GM21737 (cell line): ENCODE data around the gene SGMS1.
"Not testable (repeated sequence)": the region's sequence is repeated elsewhere in the genome, so short reads cannot be mapped to it uniquely, and the experiment has no call there.

Source experiments
- ATAC-seq: cut with Tn5 transposase; IDR thresholded peaks from one replicate; pipeline ENCODE4 v1.9.1; 2021; ENCODE audit warnings: mild to moderate bottlenecking, moderate library complexity; ENCODE audit not compliant: unreplicated experiment

Gene SGMS1

DNA sequence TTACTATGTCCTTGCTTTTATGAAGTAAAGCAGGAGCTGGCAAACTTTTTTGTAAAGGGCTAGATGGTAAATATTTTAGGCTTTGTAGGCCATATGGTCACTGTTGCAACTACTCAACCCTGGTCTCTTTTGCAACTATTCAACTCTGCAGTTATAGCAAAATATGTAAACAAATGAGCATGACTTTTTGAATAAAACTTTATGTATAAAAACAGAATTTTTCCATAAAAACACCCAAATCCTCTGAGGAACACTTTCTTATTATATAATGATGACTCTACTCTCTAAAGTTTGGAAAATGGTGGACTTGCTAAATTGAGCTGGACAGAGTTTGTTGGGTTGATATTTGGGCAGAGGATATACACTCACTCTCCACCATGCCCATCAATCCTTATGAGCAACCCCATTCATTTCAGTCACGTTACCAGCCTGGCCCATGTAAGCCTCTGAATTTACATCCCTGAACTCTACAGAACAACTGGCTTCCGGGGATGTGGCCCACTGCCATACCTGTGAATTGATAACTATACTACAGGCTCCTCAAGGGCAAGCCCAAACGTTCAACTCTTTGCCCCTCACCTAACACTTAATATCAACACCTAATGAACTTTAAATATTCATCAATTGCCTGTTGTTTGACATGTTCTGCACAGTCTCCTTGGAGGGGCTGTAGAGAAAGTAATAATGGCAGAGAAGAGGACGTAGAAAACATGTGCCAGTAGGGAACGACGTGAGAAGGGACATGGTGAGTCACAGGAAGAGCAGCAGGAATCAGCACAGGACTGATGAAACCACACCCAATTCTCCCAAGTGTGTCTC, 37.6 kb downstream of the SGMS1 start:
- no peak for ATAC-seq

DNA sequence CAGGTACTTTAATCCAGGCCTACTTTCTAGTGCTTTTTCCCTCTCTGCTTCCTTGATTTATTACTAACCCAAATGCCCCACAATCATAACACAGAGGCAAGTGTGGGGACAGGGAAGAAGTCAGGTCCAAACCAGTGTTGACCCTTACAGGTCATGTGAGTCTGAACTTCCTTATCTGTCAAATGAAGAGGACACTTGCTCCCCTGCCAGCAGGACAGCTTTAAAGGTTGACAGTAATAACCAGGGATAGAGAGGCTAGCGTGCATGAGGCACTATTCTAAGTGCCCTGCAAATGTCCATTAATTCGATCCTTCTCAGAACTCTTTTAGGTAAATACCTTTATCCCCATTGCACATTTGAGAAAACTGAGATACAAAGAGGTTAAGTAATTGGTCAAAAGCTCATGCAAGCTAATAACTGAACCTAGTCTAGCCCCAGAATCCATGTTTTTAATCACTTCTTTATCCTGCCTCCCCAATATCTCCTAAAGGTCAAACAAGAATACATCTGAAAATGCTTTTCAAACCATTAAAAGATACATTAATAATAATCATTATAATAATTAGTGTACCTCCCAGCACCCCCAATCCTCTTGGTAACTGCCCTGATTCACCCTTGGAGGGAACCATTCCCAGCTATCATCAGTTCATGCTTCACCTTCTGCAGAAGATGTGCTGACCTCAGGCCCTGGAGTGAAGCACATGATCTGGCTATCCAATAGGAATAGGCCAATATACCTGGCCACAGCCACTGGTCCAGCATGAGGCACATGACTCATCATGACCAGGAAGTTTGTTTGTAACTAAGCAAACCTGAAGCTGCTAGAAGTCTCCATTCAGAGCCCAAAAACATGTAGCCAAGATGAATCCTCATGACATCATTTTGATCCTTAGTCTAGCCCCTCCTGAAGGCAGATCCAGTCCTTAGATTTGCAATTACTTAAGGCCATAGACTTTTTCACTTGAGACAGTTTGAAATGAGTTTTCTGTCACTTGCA, 40.7 kb downstream of the SGMS1 start:
- ATAC-seq: no peak

DNA sequence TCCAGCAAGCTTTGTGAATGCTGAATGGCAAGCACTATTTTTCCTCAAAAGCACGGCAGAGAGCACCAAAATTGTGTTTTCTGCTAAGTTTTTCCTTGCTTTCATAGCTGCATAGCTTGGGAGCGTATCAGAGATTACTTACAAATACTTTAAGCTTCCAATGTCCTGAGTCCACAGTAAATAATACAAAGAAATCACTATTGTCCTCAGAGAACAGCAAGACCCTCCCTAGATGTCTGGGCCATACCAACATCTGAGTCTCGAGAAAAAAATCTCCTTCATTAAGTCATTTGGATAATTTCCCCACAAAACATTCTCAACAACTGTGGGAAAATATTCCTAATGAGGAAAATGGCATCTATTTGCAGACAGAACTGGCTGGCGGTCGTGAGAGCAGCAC, 41.7 kb downstream of the SGMS1 start:
- ATAC-seq: no peak

DNA sequence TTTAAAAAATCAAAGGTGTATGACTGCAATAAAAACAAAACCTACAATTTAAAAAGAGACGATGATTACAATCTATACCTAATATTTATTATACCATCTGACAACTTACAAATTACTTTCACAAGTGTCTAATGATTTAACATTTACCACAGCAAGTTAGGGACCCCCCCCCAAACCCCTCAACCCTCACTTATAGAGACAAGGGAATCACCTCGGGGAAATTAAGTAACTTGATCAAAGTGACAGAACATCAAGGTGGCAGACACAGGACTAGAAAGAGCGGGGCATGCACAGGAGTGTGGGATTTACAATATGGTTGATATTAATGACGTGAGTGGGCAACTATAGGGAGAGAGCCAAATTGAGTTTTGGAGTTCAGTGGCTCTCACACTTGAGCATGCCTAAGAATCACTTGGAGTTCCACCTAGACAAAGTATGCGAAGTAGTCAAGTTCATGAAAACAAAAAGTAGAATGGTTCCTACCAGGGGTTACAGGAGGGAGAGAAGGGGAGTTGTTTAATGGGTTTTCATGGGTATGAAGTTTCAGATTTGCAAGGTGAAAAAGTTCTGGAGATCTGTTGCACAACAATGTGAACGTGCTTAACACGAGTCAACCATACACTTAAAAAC, 43.4 kb downstream of the SGMS1 start:
- ATAC-seq: no peak

DNA sequence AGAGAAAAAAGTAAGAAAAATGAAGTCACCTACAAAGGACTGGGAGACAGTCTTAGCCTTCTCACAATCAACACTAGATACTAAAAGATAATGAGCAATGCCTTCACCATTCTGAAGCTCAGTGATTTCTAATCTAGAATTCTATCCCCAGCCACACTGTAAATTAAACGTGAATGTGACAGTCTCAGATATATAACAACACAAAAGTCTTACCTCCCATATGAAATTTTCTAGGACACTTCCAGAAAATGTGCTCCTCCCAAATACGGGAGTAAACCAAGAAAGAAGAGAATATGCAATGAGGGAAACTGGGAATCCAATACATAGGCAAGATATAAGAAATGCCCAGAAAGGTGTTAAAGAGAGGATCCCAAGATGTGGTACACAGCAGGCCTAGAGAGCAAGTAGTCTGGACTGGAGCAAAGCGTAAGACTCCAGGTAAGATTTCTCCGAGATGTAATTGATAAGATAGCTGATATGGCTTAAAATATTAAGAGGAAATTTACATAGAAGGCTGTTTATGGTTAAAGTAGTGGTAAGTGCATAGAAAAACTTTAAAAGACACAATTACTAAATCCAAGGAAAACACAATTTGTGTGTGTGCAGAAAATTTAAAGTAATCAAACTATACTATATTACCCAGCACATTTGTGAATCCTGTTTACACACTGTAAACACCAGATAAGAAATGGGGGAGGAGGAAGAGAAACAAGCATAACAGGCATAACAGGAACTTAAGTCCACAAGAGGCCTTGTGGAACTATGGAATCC, 44.1 kb downstream of the SGMS1 start:
- no peak for ATAC-seq

DNA sequence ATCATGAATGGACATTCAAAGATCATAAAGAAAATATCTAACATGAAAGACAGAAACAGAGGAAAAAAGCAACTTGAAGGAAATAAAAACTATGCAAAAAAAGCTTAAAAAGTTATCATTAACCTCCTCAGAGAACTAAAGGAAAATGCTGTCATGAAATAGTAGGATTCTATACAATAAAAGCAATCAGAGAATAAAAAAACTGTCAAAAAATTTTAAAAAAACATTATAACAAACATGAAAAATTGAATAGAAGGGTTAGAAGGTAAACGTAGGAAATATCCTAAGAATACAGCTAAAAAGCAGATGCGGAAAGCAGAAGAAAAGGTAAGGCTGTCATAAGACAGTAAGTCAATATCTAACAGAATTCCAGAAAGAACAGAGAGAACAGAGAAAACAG, 44.8 kb downstream of the SGMS1 start:
- ATAC-seq: no peak

DNA sequence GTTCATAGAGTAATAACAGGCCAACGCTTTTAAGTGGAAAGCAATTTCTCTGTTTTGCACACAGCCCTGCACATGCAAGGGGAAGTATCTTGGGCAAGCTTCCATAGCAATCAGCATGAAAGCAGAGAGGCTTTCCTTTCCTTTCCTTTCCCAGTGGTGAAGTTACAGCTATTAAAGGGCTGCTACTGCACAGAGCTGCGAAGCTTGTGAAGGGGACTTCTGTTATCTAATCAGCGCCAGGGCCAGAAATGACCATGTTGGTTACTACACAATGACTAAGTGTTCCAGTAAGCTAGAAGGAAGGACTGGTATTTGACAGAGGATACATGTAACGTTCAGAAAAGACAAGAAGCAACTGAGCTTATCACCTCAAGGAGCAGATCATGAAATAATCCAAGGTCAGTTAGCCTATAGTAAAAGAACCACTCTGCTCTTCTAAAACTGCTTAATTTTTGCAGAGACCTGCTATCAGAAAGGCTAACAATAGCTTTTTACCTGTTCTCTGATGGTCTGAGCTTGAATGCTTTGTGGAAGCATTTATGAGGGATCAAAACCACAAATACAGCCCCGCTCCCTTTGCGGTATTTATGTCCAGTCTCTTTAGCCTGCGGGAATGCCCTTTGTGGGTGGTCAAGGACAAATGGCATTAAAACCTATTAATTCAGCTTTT, 45.9 kb downstream of the SGMS1 start:
- no peak for ATAC-seq

DNA sequence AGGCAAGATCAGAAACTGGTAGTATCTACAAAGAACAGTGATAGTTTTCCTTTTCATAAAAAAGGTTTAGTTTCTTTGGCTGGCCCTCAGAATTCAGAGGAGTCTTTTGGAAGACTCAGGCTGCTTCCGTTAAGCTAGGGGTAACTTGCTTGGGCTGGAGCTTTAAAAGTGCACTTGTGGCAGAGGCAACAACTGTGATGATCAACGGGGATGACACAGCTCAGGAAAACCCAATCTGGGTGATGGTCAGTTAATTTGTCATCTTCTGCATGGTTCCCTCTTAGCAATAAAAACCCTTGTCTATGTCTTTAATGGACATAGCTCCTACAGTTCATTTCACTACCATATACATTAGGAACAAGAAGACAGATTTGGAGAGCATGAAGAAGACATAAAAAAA, 46.7 kb downstream of the SGMS1 start:
- ATAC-seq: no peak

DNA sequence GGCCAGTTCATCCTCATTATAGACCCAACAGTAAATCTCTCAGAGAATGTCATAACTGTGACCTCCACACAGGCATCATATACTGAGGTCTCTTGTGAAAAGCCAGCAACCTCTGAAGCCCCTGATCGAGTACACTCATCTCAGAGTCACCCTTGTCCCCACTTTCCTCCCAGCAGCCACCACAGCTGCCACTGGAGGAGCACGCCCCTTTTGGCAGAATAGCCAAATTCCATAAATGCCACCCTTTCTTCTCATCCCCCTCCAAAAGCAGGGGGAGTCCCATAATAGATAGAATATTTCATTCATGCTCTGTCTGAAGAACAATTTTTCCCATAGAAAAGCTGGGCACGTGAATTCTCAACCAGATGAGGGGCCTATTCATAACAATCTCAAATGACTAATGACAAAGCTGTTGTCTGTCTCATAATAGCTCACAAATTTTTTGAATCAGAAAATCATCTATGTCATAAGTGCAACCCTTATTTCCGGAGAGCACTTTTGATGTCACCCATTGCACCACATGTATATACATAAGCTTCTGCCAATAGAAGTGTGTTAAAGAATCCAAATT, 47.4 kb downstream of the SGMS1 start:
- no peak for ATAC-seq

DNA sequence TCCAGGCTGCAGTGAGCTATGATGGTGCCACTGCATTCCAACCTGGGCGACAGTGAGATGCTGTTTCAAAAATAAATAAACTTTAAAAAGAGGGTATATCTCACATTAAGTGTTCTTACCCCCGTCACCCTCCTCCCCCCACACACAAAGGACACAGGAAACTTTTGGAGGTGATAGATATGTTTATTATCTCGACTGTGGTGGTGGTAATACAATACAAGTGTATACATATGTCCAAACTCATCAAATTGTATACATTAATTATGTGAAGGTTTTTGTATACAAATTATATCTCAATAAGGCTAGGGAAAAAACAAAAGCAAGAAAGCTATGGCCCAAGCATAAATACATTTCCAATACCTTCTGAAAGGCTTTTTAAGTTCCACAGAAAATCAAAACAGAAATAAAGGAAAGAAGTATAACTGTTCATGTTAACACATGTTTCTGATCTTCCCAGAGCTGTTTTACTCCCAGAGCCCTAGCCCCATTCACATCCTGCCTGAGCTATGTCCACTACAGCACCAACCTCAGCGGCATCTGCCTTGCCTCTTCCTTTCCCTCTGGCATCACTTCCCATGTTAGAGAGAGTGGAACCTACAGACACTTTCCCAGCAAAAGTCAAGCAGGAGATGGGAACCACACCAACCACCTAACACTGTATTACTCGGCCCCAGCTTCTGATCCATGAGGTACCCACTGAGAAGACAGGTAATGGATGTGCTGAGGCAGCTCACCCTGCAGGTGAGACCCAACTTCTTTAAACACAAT, 48.1 kb downstream of the SGMS1 start:
- no peak for ATAC-seq

DNA sequence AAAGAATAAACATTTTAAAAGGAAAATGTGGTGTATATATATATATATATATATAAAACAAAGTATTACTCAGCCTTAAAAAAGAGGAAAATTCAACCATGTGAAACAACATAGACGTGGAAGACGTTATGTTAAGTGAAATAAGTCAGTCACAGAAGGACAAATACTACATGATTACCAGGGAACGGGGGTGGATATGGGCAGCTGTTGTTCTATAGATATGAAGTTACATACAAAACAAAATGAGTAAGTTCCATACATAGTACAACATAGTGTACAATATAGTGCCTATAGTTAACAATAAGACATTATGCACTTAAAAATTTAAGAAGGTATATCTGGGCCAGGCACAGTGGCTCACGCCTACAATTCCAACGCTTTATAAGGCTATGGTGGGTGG, 48.8 kb downstream of the SGMS1 start:
- no peak for ATAC-seq

DNA sequence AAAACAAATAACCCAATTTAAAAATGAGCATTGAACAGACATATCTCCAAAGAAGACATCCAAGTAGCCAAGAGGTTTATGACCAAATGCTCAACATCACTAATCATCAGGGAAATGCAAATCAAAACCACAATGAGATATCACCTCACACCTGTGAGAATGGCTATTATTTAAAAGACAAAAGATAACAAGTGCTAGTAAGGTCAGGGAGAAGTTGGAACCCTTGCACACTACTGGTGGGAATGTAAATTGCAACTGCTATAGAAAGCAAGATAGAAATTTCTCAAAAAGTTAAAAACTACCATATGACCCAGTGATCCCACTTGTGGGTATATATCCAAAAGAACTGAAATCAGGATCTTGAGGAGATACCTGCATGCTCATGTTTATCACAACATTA, 49.5 kb downstream of the SGMS1 start:
- no peak for ATAC-seq

DNA sequence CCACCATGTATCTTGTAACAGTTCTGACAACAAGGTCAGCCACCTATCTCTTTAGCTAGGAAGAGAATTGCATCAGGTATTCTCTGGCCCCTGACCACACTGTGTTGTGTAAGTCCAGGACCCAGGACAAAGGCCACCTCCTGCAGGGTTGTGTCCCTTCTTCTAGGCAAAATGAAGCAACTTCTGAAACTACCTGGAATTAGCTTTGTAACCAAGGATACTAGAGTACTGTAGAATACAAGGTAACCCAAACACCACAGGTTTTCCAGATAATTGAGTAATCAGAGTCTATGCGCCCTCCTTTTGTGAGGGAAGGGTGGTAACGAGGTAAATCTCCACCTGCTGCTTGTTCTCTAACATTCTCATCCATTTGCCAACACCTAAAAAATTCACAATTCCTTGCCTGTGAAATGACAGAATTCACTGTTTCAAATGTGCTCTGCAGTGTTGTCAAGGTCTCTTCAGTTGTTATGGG, 51.7 kb downstream of the SGMS1 start:
- ATAC-seq: no peak

DNA sequence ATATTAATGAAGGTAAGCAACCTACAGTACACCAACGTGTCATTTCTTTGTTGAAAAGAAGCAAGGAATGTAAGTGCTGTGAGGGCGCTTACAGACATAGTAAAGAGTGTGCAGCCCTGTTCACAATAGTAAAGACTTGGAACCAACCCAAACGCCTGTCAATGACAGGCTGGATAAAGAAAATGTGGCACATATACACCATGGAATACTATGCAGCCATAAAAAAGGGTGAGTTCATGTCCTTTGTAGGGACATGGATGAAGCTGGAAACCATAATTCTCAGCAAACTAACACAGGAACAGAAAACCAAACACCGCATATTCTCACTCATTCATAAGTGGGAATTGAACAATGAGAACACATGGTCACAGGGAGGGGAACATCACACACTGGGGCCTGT, 55.0 kb downstream of the SGMS1 start:
- not testable (repeated sequence) for ATAC-seq

DNA sequence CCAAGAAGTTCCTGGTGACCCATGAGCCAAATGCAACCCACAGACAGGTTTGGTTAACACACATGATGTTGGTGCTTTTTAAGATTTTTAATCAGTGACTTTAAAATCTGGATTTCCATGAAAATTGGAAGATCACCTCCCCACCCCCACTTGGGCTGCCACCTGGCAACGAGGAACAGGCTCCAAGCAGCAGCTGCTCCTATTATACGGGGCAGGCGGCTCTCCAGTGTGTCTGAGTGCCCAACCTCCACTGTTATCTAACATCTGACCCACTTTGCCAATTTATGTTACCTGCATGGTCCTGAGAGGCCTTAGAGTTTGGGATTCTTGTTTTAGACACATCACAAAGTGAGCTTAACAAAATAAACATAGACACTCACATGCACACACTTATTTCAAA, 56.4 kb downstream of the SGMS1 start:
- ATAC-seq: no peak

DNA sequence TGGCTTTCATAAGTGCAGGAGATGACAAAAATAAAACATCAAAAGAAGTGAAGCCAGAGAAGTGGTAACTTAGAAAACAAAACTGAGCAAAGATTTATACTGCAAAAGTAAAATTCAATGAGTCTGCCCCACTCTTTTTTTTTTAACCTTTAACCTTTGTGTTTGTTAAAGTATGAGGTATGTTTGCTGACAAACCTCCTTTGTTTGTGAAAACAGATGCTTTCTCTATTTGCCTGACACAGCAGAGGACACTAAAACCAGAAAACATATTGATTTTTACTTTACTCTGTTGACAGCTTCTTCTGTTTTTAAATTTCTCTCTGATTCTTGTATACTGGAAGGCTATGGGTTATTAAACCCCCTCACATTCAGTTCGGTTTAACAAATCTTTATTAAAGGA, 57.6 kb downstream of the SGMS1 start:
- no peak for ATAC-seq

DNA sequence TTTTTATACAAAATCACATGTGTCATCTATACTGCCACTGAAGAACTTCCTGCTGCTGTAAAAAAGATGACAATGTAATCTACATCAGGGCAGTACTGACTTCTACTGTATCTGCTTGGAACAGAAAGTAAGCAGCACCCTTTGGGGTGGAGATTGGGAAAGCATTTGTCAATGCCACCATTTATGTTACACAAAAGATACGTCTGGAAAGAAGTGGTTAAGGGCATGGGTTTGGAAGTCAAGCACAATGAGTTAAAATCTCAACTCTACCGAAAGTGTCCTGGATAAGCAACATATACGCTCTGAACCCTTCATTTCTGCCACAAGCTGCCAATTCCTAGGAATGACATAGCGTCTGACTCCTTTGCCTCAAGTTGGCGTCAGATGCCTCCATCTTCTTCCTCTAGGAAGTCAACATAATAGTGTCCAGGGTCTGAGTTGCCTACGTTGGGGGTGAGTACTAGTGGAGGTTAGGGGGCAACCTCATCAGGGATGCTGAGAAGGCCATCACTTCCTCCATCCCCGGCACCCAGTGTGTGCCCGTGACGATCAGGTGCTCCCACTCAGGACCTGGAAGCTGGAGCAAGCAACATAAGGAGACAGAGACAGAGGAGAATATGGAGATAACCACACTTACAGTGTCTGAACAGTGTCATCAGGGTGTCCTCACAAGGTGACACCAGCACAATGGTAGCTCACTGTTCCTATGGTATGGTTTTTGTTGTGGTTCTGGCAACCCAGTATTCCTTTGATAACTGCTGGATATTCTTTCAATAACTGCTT, 58.3 kb downstream of the SGMS1 start:
- ATAC-seq: no peak

DNA sequence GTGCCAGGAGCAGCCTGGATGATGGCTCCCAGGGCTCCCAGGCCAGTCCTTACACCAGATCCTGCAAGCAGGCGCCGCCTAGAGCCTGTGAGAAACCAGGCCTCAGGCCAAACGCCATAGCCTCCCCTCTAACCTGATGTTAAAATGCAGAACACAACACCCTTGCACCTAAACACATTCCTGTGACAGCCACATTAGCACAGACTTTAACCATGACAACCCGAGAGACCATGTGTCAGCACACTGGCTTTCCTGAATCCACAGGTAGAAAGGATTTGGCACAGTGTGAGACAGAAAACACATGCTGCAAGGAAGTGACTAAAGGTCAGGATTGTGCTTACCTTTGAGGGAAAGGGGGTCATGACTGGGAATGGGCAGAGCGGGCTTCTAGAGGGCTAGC, 59.9 kb downstream of the SGMS1 start:
- no peak for ATAC-seq
